HepG2 (cell line): ENCODE measurements around the gene TMEM214. TPM values are rescaled to one million over a fixed set of nuclear protein-coding genes. Genes with fewer than 3 reads are reported as not detected.

Source experiments
- ATAC-seq: fragments of 200-7000 bp; cut with Tn5 transposase; 3 replicates; pipeline ENCODE4 v1.9.1; 2020; ENCODE audit warnings: mild to moderate bottlenecking, moderate library complexity
- BruUV-seq: library from RNA; stranded (reverse); fragments of 400-500 nt; replicated peaks from 2 replicates; lab custom pipeline; 2021; lab: Mats Ljungman, UMichigan
- CTCF ChIA-PET: fragments of 300-600 bp; formaldehyde crosslinking; extraction: SDS; loops from one replicate; lab custom pipeline; 2021; ENCODE audit warnings: low total read pairs, inconsistent platforms, low intra/inter-chr PET ratio; lab: Yijun Ruan, JAX
- POLR2A ChIA-PET: fragments of 350-600 bp; sonication (Branson Sonifier 250); formaldehyde crosslinking; loops from one replicate; lab custom pipeline; 2020; ENCODE audit warnings: antibody characterized with exemption, inconsistent platforms; lab: Yijun Ruan, JAX
- DNase-seq: peaks from one replicate; pipeline ENCODE4 v3.0.0-alpha.2; 2015; ENCODE audit warnings: low spot score
- FAIRE-seq: peaks from 3 replicates; lab custom pipeline; 2011; peaks lifted over from hg19 to GRCh38; lab: Jason Lieb, UNC
- H2AFZ ChIP-seq: one replicate; pipeline ENCODE4 v1.6.1; 2011; ENCODE audit warnings: low read length, inconsistent platforms
- H3K27ac ChIP-seq: fragments of 300-600 bp; 3 replicates; pipeline ENCODE4 v1.8.0; 2011; ENCODE audit warnings: mixed run types, mild to moderate bottlenecking, mixed read lengths, low read length, inconsistent platforms; ENCODE audit not compliant: insufficient read depth; ENCODE audit errors: extremely low read length
- H3K27me3 ChIP-seq, 2 experiments: fragments of 200-600 bp in 1 of 2; 2 replicates in 1 of 2; 3 replicates in 1 of 2; pipeline versions ENCODE4 v1.6.0 to v1.8.0; 2011; ENCODE audit warnings: low read length in 2 of 2, mild to moderate bottlenecking in 2 of 2, moderate library complexity in 2 of 2, inconsistent platforms in 1 of 2; ENCODE audit not compliant: insufficient read depth in 2 of 2, control insufficient read depth in 1 of 2
- H3K36me3 ChIP-seq, 2 experiments: fragments of 200-600 bp in 1 of 2; replicated peaks in 1 of 2; 2 replicates in 1 of 2; 3 replicates in 1 of 2; pipeline versions ENCODE4 v1.5.1 to v1.8.0; 2011; ENCODE audit warnings: low read length in 2 of 2, inconsistent platforms in 1 of 2; ENCODE audit not compliant: insufficient read depth in 2 of 2, control insufficient read depth in 1 of 2
- H3K4me1 ChIP-seq: 2 replicates; pipeline ENCODE4 v1.5.1; 2012; ENCODE audit warnings: low read length, inconsistent platforms; ENCODE audit not compliant: insufficient read depth
- H3K4me2 ChIP-seq: 2 replicates; pipeline ENCODE4 v1.6.0; 2011; ENCODE audit warnings: low read depth, low read length, inconsistent platforms
- H3K4me3 ChIP-seq, 3 experiments: fragments of 200-600 bp in 1 of 3; sonication (generic), shearing (Covaris generic) in 1 of 3; replicated peaks in 1 of 3; 2 replicates each; pipeline ENCODE4 v1.5.1; 2011 to 2016; ENCODE audit warnings: low read length in 3 of 3, inconsistent platforms in 2 of 3, low read depth in 2 of 3, mild to moderate bottlenecking in 2 of 3, control low read depth in 1 of 3, mixed read lengths in 1 of 3; ENCODE audit not compliant: insufficient read depth in 1 of 3
- H3K79me2 ChIP-seq: one replicate; pipeline ENCODE4 v1.6.1; 2011; ENCODE audit warnings: low read length, inconsistent platforms; ENCODE audit not compliant: insufficient read depth
- H3K9ac ChIP-seq: 2 replicates; pipeline ENCODE4 v1.6.0; 2011; ENCODE audit warnings: mild to moderate bottlenecking, low read depth, low read length, inconsistent platforms; ENCODE audit not compliant: insufficient read depth
- H3K9me3 ChIP-seq: 2 replicates; pipeline ENCODE4 v1.5.1; 2012; ENCODE audit warnings: mild to moderate bottlenecking, low read length
- H4K20me1 ChIP-seq: 2 replicates; pipeline ENCODE4 v1.6.0; 2011; ENCODE audit warnings: inconsistent platforms, mild to moderate bottlenecking, low read length, moderate library complexity; ENCODE audit not compliant: insufficient read depth
- AGO2 ChIP-seq: fragments of 200-400 bp; formaldehyde crosslinking; optimal IDR thresholded peaks from 2 replicates; pipeline ENCODE3; 2017; ENCODE audit warnings: mild to moderate bottlenecking, low read depth, low read length, moderate library complexity
- MAFK ChIP-seq, 2 experiments: IDR thresholded peaks in 1 of 2; conservative IDR thresholded peaks in 1 of 2; 2 replicates each; pipeline ENCODE4 v1.6.1; 2011; ENCODE audit warnings: improper control_type of control experiment in 2 of 2, low read length in 2 of 2
- NPAS2 ChIP-seq: sonication (generic); formaldehyde crosslinking; IDR thresholded peaks from 2 replicates; pipeline ENCODE4 v1.8.0; 2022; ENCODE audit warnings: mild to moderate bottlenecking, missing genetic modification reagents, borderline replicate concordance
- ZNF431 ChIP-seq: sonication (generic); formaldehyde crosslinking; IDR thresholded peaks from 2 replicates; pipeline ENCODE4 v1.9.0; 2022; ENCODE audit warnings: missing genetic modification reagents, low read depth, mild to moderate bottlenecking, borderline replicate concordance
- ZNF619 ChIP-seq: sonication (generic); formaldehyde crosslinking; IDR thresholded peaks from 2 replicates; pipeline ENCODE4 v1.4.0; 2020; ENCODE audit warnings: mild to moderate bottlenecking, missing genetic modification reagents
- WGBS: methylation state at CpG from one replicate; pipeline ENCODE4 v1.1.6; 2017; ENCODE audit warnings: low lambda C conversion rate; 5-methylcytosine and 5-hydroxymethylcytosine counted together
- in situ Hi-C: cut with HindIII; loops from 2 replicates; pipeline ENCODE4 v1.10.0; 2017; ENCODE audit warnings: low pct_unique_long_range_greater_than_20kb; ENCODE audit not compliant: extremely low pct_ligation_motif_present
- intact Hi-C: fragments of 100-400 bp; cut with micrococcal nuclease; formaldehyde crosslinking; loops from one replicate; pipeline ENCODE4 v1.10.0; 2022; ENCODE audit not compliant: unreplicated experiment
- polyA plus RNA-seq, 8 experiments: library from polyadenylated mRNA; depleted of rRNA in 3 of 8; stranded (reverse) in 7 of 8; unstranded in 1 of 8; fragments of >200 nt; fragmentation: Illumina TruSeq in 4 of 8; extraction: Trizol in 4 of 8; gene quantifications; 2 replicates each; pipeline versions ENCODE4 v1.2.1 to v1.2.3, GENCODE V29; 2011 to 2016; ENCODE audit warnings: low read depth in 4 of 8, missing spikeins in 1 of 8, mixed read lengths in 1 of 8; ENCODE audit not compliant: insufficient read depth in 1 of 8
- total RNA-seq, 5 experiments: library from RNA; depleted of rRNA; stranded (reverse); fragments of >200 nt; fragmentation: Illumina TruSeq; extraction: Trizol; gene quantifications; 2 replicates each; pipeline ENCODE4 v1.2.3, GENCODE V29; 2016; ENCODE audit warnings: low read depth in 1 of 5

TMEM214 gene
- total and polyA plus RNA-seq, 2 of the 13 experiments (the other 11 are each of a cell fraction or from before 2014, with no cell fraction given): 58.3 to 132 TPM

DNA sequence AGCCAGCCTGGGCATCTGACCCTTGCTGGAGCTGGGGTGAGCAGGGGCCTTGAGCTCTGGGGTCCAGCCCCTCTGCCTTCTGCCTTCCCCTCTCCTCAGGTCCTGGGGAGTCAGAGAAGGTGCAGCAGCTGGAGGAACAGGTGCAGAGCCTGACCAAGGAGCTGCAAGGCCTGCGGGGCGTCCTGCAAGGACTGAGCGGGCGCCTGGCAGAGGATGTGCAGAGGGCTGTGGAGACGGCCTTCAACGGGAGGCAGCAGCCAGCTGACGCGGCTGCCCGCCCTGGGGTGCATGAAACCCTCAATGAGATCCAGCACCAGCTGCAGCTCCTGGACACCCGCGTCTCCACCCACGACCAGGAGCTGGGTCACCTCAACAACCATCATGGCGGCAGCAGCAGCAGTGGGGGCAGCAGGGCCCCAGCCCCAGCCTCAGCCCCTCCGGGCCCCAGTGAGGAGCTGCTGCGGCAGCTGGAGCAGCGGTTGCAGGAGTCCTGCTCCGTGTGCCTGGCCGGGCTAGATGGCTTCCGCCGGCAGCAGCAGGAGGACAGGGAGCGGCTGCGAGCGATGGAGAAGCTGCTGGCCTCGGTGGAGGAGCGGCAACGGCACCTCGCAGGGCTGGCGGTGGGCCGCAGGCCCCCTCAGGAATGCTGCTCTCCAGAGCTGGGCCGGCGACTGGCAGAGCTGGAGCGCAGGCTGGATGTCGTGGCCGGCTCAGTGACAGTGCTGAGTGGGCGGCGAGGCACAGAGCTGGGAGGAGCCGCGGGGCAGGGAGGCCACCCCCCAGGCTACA is 49.4 kb downstream of the TMEM214 start (continued):
- TF ChIP-seq AGO2 (peak; percentile 16), ZNF431 (no peak), NPAS2 (0 out of 2 replicates have a peak, but pooled peaks have one; percentile 70)

DNA sequence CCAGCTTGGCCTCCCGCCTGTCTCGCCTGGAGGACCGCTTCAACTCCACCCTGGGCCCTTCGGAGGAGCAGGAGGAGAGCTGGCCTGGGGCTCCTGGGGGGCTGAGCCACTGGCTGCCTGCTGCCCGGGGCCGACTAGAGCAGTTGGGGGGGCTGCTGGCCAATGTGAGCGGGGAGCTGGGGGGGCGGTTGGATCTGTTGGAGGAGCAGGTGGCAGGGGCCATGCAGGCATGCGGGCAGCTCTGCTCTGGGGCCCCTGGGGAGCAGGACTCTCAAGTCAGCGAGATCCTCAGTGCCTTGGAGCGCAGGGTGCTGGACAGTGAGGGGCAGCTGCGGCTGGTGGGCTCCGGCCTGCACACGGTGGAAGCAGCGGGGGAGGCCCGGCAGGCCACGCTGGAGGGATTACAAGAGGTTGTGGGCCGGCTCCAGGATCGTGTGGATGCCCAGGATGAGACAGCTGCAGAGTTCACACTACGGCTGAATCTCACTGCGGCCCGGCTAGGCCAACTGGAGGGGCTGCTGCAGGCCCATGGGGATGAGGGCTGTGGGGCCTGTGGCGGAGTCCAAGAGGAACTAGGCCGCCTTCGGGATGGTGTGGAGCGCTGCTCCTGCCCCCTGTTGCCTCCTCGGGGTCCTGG is 50.1 kb downstream of the TMEM214 start:
- H3K36me3 ChIP-seq: no peaks in the 10 kb centered on the region
- CTCF ChIA-PET: no interaction called here
- H3K4me1 ChIP-seq: peaks cover 76% of the 10 kb centered on the region
- H3K79me2 ChIP-seq: peaks cover 12% of the 10 kb centered on the region
- H3K4me2 ChIP-seq: no peak overlapping the region
- FAIRE-seq (no peak), DNase-seq (no peak), ATAC-seq (no peak)
- in situ Hi-C loops: no loop called here
- TF ChIP-seq ZNF619 (CRISPR knock-in tag) (no peak), AGO2 (peak; percentile 43), MAFK (conservative IDR thresholded peaks at IDR 0.05 in 1 of 2, IDR thresholded peaks at IDR 0.05 in 1 of 2; ENCODE audit: low read length in 2 of 2) (no peak)
- POLR2A ChIA-PET: interaction anchor here (0.8 to 9.2 kb wide), 8 partner anchors 10 to 41 kb away, joined by 3 to 106 read pairs (median 16); partner anchors contain the start of genes ABHD1, AGBL5 and OST4
- H4K20me1 ChIP-seq: no peaks in the 10 kb centered on the region
- no peaks in the 10 kb centered on the region for H3K27me3 ChIP-seq
- no peak overlapping the region for H3K9ac ChIP-seq
- H3K27ac ChIP-seq: no peak overlapping the region
- no peaks in the 10 kb centered on the region for H3K9me3 ChIP-seq
- WGBS: 97% methylated on average over 18 of the region's 27 CpGs
- BruUV-seq: no TSS peak
- intact Hi-C loops: loop anchor here (10.0 kb wide), 1 partner anchor 48 kb away; the partner anchor contains the start of gene TMEM214
- H2AFZ ChIP-seq: no peak overlapping the region
- no peak overlapping the region for H3K4me3 ChIP-seq
